Frontal cortex (tissue), 4 donors: ENCODE results near the gene IQGAP2. TPM values are rescaled to one million over a fixed set of nuclear protein-coding genes. Genes with fewer than 3 reads are reported as not detected.
A peak's percentile ranks its signal among the peaks of the same experiment; 100 is the strongest.
"Not testable (repeated sequence)": the region's sequence is repeated elsewhere in the genome, so short reads cannot be mapped to it uniquely, and the experiment has no call there.

Source experiments
- DNase-seq, 2 donors: peaks; one replicate each; pipeline ENCODE4 v3.0.0; 2012; ENCODE audit warnings: low spot score in 2 of 2
- FAIRE-seq: peaks from 2 replicates; lab custom pipeline; 2012; peaks lifted over from hg19 to GRCh38; lab: Jason Lieb, UNC
- total RNA-seq: library from RNA; depleted of rRNA; stranded (reverse); fragments of >200 nt; gene quantifications from one replicate; pipeline ENCODE4 v1.2.3, GENCODE V29; 2014
- donor health status: control.
- donor health status: control.
- donor health status: control.

IQGAP2 gene, protein sequence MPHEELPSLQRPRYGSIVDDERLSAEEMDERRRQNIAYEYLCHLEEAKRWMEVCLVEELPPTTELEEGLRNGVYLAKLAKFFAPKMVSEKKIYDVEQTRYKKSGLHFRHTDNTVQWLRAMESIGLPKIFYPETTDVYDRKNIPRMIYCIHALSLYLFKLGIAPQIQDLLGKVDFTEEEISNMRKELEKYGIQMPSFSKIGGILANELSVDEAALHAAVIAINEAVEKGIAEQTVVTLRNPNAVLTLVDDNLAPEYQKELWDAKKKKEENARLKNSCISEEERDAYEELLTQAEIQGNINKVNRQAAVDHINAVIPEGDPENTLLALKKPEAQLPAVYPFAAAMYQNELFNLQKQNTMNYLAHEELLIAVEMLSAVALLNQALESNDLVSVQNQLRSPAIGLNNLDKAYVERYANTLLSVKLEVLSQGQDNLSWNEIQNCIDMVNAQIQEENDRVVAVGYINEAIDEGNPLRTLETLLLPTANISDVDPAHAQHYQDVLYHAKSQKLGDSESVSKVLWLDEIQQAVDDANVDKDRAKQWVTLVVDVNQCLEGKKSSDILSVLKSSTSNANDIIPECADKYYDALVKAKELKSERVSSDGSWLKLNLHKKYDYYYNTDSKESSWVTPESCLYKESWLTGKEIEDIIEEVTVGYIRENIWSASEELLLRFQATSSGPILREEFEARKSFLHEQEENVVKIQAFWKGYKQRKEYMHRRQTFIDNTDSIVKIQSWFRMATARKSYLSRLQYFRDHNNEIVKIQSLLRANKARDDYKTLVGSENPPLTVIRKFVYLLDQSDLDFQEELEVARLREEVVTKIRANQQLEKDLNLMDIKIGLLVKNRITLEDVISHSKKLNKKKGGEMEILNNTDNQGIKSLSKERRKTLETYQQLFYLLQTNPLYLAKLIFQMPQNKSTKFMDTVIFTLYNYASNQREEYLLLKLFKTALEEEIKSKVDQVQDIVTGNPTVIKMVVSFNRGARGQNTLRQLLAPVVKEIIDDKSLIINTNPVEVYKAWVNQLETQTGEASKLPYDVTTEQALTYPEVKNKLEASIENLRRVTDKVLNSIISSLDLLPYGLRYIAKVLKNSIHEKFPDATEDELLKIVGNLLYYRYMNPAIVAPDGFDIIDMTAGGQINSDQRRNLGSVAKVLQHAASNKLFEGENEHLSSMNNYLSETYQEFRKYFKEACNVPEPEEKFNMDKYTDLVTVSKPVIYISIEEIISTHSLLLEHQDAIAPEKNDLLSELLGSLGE (N-terminal part only)
- 9.4 TPM for total RNA-seq

DNA sequence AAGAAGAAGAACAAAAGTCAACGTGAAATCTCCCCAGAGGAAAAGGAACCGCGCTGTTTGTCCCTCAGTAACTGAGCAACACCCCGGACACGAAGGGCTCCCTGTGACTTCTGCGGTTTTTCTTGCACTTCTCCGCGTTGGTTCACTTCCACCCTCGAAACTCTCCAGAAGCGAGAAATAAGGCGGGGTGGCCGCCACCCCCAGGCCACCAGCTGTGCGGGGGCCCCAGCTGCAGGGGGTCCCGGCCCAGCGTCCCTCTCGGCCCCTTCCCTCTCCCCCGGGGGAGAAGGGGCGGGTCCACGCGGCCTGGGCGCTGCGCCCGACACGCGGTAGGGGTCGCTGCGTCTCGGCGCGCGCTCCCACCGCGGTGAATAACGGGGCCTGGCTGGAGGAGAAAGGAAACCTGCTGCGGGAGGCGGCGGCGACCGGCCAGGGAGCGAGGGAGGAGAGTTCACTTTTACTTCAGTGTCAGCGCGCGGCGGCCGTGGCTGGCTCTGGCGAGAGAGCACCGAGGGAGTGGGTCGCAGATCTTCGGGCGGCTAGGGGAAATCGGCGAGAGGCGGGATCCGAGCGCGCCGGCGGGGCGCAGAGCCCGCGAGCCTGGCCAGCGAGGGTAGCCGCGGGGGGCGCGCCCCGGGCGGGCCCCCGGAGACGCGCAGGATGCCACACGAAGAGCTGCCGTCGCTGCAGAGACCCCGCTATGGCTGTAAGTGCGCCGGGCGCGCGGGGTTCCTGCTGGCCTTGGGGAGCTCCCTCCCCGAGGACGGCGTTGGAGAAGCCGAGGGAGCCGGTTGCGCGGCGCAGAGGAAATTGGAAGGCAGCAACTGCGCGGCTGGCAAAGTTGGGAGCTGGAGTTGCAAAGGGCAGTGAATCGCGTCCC is at the start of gene IQGAP2:
TSS of gene IQGAP2 (plus strand) at position 400 of the 880 bp plus-strand sequence. CDS start at position 661, 261 bp downstream.
- DNase-seq, result peak; percentile 65 to 70
- no peak for FAIRE-seq

DNA sequence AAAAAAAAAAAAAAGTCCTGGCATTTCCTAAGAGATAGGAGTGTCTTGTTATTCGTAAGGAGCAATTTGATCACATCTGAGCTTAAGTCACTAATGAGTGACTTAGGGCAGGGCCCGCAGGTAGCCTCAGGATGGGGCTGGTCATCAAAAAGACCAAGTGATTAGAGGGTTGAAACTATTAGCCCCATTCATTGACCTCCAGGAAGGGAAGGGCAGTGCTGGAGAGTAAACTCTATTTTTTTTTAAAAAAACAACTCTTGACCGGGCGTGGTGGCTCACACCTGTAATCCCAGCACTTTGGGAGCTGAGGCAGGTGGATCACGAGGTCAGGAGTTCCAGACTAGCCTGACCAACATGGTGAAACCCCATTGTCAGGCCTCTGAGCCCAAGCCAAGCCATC is 46.2 kb upstream of the IQGAP2 start:
- no peak for FAIRE-seq
- no peak for DNase-seq

DNA sequence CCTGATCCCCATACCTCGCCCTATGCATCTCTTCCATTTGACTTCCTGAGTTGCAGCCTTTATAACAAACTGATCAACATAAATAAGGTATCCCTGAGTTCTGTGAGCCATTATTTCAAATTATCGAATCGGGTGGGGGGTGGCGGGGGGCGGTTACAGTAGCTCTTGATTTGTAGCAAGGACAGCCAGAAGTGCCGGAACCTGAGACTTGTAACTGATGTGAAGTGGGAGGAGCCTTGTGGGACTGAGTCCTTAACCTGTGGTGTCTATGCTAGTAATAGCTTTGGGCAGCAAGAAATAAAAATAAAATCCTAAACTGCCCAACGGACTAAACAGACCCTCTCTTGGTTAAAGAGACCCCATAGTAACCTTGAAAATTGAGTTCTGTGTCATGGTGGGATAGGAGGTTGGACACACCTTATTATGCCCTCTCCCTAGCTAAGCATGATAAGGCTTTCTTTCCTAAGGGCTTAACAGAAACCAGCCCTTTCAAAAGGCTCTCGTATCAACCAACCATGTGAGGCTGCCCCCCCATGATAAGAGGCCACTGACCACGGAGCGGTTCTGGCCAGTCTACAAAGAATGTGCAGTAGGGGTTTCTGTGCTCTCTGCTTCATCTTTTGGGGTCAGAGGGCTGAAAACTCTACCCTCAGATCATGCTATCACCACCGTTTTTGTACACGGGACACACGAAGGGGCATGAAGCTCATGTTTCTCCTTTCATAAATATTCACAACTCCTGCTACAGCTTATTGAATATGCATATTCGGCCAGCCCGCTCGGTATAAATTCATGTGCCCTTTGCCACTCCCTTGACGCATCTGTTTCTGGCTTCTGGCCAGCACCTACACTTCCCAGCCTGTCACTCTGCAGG is 39.5 kb upstream of the IQGAP2 start:
- FAIRE-seq (no peak), DNase-seq (no peak)

DNA sequence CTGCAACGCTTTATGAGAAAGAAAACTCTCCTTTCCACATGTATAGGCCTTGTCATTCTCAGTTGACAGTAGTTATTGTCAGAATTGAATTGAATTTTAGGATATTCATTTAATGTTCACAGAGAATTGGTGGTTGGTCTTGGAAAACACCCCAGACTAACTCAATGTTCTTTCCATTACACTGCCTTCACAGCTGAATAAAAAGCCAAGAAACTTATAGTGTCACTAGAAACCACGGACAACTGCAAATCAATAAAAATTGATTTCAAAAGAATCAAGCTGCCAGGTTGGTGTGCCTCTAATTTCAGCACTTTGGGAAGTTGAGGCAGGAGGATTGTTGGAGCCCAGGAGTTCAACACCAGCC is 38.9 kb upstream of the IQGAP2 start:
- FAIRE-seq (no peak), DNase-seq (no peak)

DNA sequence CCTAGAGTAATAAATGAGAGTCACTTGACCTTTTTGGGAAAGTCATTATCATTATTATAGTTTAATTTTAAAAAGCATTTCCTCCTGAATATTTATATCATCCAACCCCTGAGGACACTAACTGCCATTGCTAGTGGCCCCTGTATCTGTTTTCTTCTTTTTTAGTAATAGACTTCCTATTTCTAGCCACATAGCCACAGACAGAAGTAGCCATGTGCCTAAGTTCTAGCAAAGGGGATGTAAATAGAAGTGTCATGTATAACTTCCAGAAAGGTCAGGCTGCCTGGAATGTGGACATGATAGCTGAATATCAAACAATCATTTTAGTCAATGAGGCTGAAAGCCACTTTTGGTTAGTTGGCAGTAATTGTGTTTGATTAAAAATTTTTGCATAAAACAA is 37.5 kb upstream of the IQGAP2 start:
- no peak for FAIRE-seq
- DNase-seq, result no peak

DNA sequence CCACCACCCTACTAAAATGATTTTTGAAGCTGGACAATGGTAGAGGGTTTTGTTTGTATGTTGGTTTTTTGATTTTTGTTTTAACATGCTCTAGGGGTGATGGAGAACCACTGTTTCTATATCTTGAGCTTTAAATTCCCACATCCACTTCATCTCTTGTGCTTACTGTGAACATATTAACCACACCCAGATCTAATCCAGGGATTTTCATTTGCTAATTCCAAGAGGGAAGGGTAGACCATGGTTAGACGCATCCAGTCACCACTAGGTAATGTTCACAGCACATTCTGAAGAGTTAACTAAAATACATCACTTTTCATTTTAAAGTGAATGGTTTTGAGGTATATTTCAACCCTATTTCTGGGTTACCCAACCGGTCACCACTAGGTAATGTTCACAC is 36.5 kb upstream of the IQGAP2 start:
- no peak for FAIRE-seq
- DNase-seq, result no peak

DNA sequence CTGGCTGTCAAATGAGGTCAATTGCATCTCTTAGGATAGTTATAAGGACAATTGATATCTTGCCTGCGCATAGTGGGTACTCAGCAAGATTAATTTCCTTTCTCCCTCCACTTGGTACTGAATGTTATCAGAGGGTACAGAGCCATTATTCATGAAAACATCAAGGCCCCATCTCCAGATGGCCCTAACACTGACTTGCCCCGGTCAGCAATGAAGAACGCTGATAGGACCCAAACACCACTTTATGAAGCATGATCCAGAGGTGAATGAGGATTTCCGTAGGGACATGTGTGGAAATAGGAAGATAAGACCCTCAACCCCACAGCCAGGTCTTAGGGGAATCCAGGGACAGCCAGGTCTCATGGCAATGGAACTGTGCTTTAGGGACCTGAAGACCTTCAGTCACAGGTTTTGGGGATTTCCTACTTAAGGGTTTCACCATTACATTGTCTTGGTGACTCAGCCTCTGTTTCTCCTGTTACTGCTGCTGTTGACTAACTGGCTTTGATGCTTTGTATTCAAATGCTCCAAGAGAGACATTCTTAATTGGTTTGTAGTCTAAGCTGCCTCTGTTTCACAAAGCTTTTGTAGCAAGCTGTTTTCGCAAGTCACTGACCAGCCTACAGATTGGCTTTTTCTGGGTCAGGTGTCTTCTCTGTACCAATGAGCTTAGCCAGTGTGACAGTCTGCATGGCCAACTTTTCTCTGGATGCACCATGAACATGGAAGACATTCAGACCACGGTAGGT is 35.3 kb upstream of the IQGAP2 start:
- DNase-seq, result no peak
- no peak for FAIRE-seq

DNA sequence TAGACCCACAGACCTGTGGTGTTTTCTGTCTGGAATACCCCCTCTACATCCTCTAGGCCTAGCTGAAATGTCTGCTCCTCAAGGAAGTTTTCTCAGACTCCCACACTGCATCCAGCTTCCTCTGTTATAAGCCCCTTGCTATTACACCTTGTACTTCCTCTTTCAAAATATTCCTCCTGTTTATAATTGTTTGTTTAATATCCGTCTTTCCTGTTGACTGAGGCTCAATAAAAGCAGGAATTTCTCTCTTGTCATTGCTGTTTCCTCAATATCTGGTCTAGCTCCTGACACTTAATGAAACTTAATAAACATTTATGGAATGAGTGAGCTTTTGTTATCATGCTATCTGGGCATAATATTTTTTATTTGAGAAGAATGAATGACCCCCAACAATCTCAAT is 34.1 kb upstream of the IQGAP2 start:
- FAIRE-seq (no peak), DNase-seq (no peak)

DNA sequence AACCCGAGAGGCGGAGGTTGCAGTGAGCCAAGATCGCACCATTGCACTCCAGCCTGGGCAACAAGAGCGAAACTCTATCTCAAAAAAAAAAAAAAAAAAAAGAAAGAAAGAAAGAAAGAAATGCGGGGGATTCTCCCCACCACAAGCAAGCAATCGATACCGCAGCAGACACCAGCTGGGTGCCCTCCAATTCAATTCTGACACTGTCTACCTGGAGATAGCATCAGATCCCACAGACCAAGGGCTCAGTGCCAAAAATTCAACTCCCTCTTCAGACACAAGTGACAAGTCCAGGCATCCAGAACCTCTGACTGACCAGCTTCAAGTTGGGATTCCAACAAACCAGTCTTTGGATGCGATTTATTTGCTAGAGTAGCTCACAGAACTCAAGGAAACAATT is 33.4 kb upstream of the IQGAP2 start:
- DNase-seq, FAIRE-seq: not testable (repeated sequence)

DNA sequence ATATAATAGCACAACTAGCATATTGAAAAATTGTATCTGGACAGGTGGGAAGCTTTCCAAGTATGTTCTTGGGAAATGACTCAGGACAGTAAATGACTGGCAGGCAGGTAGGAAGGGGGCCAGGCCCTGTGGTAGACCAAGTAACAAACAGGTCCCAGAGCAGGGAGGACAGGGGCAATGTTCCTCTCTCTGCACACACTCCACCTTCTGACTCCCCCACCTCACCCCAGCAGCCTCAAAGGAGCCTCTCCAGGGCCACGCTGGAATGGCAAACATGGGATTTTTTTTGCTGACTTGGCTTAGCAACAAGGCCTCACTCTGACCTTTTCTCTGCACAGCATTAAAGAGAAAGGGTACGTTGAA is 31.1 kb upstream of the IQGAP2 start:
- FAIRE-seq (no peak), DNase-seq (no peak)

DNA sequence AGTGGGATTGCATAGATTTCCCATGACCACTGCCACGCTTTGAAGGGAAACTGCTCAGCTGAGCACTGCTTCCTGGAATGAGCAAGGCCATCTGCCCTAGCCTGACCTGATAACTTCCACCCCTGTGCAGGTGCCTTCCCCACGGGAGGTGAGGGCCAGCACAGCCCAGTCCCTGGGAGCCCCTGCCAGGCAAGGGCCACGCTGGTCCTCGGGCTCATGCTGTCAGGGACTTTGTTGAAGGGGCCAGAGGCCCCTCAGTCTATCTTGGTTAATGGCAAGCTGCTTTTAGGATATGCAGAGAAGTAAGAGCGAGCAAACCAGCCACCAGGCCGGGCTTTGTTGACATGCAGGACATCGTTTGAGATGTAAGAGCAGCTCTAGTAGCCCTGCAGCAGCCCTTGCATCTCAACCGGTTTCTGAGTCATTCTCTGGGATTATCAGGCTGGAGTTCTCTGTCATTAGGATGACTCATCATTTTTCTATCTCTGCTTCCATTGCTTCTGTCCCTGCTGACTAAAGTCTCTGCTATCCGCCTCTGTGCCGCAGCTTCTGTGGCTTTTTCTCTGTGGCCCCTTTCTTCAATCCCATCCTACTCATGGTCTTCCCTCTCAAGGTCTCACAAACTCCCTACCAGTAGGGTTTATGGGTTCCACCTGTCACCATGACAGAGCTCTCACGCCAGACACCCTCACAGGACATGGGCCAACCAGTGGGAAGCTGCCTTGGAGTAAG is 30.6 kb upstream of the IQGAP2 start:
- FAIRE-seq, result no peak
- DNase-seq, result peak in 1 of 2 donors; percentile 13

DNA sequence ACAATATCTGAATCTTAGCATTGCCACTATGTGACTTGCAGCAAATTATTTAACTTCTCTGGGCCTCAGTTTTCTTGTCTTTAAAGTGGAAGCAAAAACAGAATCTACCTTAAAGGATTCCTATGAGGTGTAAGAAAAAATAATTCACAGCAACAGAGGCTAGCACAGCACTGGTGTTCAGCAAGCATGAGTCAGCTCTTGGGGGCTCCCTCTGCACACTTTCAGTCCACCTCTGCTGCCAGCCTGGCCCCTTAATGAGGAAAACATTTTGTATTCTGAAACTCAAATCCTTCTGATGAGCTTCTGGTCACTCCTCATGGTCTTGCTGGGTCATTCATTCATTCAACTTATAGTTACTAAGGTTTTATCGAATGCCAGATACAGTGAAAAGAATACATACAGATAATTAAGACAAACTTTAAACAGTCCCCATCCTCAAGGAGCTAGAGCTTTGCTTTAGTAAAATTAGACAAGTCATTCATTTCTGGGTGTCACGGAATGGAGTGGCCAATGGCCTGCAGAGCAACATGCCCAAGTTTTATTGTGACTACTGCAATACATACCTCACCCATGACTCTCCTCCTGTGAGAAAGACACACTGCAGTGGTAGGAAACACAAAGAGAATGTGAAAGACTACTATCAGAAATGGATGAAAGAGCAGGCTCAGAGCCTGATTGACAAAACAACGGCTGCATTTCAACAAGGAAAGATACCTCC is 26.8 kb upstream of the IQGAP2 start:
- DNase-seq, result no peak
- FAIRE-seq, result no peak

DNA sequence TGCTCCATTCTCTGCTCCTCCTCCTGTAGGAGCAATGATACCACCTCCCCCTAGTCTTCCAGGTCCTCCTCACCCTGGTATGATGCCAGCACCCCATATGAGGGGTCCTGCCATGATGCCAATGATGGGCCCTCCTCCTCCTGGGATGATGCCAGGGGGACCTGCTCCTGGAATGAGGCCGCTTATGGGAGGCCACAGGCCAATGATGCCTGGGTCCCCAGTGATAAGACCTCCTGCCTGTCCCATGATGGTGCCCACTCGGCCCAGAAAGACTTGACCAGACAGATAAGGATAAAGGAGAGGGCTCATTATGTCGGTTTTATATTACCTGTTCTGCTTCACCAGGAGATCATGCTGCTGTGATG is 26.2 kb upstream of the IQGAP2 start:
- FAIRE-seq (no peak), DNase-seq (no peak)

DNA sequence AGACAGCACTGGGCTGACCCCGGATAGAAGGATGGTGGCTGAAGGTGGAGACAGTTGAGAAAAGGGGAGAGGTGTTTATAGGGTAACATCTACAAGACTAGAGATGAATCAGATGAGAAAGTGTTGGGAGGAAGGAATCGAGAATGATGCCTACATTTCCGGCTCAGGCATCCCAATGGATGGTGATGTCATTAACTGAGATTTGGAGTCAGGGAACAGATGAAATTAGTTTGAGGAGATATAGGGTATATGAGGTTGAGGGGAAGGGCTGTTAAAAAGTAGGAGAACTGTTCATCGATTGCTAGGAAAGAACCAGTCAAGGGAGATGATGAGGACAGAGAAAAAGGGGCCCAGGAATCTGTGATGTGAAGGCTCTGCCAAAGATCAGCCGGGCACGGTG is 24.7 kb upstream of the IQGAP2 start:
- DNase-seq (no peak), FAIRE-seq (no peak)

DNA sequence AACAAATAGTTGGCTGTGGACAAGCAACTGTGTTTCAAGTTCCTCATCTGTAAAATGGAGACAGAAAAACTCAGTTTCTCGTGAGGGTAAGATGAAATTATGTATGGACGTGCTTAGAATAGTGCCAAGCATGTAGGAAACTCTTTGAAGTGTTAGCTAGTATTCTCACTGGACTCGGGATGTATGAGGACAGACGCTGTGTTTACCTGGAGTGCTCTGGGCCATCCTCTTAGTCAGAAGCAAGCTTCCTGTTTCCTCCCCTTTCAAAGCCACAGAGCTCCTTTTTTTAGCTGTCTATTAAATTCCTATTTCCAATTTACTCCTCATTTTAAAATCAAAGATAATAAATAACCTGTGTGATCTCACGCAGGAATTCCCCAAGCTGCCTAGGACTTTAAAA is 23.8 kb upstream of the IQGAP2 start:
- FAIRE-seq (no peak), DNase-seq (no peak)

DNA sequence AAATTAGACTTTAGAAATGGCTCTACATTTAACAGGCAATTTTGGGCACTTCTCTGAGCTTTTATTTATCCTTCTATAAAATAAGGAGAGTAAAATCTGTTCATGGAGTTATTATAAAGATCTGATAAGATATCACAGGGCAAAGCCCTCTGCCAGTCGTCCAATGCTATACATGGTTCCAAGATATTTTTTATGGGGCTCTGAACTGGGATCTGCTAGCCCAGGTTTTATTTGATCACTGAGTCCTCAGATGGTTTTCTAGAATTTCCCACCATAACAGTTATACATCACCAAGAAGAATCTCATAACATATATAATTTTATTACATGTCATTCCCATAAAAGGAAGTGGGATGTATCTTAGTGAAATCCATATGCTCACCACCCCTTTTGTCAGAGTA is 23.2 kb upstream of the IQGAP2 start:
- no peak for FAIRE-seq
- DNase-seq, result no peak
